NCI-H1694 (cell line): ENCODE measurements around the gene AK4.
A peak's percentile ranks its signal among the peaks of the same experiment; 100 is the strongest.
"Not testable (repeated sequence)": the region's sequence is repeated elsewhere in the genome, so short reads cannot be mapped to it uniquely, and the experiment has no call there.

Source experiments
- DNase-seq: peaks from one replicate; lab custom pipeline; 2025; lab: John Stamatoyannopoulos, UW

The AK4 gene

DNA sequence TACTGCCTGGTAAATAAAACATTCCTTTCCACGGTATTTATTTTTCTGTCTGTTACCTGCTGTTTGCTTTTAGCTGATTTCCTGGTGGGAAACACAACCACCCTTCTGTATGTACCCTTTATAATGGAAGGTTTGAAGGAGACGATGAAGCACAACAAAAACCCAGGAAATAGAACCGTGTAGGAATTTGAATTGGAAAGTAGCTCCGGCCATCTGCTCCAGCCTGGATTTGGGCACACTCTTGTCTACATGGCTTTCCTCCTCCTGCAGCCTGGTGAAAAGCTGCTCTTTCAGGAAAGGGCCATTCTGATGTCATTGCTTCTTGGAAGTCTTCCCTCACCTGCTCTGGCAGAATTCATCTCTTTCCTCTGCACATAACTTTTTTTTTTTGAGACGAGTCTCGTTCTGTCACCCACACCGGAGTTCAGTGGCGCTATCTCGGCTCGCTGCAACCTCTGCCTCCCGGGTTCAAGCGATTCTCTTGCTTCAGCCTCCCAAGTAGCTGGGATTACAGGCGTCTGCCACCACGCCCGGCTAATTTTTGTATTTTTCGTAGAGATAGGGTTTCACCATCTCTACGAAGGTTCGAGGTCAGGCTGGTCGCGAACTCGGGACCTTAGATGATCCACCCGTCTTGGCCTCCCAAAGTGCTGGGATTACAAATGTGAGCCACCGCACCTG, 2.7 kb downstream of the AK4 start:
- no peak for DNase-seq

DNA sequence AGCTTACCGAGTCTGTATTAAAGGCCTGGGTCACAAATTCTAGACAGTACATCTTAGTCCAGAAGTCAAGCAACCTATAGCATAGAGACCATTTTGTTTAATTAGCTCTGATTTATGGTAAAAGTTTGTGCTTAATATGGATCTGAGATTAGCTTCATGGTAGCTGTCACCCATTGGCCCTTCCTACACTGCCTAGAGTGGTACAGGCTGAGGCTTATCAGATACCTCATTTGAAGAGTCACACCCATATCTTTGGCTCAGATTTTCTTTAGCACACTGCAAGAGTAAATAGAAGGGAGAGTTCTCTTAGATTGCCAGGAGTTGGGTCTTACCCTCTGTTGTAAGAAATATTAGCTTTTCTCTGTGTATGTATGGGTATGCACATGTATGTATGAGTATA, 3.6 kb downstream of the AK4 start:
- no peak for DNase-seq

DNA sequence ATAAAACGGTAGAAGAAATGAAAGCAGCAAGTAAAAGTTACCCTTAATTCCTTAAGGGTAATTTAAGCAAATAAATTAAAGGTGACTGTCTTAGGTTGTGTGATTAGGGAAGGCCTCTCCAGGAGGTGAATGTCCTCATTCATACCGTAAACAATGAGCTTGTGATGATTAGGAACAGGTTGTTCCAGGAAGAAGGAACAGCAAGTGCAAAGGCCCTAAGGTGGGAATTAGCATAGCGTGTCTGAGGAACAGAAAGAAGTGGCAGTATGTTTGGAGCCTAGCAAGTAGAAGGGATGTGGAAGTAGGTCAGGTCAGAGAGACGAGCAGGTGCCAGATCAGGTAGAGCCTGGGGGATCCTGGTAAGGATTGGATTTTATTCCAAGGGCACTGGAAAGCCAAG, 5.6 kb downstream of the AK4 start:
- DNase-seq, result no peak

DNA sequence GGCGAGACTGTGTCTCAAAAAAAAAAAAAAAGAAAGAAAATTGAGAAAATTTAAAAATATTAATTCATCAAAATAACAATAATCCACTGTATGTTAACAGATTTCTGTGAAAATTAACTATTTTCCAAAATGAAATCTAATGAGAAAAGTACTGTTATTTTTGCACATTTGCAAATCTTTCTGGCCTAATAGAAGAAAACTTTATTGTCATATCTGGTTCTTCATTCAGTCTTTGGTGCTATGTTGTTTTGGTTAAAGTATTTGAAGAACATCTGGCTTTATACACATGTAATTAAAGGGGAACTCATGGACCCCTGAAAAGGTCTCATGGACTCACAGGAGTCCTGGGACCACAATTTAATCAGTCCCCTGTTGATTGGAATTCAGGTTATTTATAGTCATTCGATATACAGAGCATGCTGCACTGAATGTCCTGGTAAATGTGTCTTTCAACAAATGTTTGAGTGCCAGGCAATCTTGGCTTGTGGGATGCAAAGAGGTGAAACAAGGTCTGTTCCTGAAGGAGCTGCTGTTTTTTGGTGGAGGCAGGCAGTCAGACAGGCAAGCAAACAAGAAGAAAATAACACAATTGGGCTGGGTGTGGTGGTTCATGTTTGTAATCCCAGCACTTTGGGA, 9.0 kb downstream of the AK4 start:
- no peak for DNase-seq

DNA sequence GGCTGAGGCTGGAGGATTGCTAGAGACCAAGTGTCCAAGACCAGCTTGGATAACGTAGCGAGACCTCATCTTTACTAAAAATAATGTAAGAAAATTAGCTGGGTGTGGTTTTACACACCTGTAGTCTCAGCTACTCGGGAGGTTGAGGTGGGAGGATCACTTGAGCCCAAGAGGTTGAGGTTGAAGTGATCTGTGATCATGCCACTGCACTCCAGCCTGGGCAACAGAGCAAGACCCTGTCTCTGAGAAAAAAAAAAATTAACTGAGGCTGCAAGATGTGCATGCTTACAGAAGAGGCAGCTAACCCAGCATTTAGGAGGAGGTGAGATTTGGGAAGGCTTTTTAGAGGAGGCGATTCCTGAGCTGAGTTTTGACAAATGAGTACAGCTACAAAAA, 9.5 kb downstream of the AK4 start:
- no peak for DNase-seq

DNA sequence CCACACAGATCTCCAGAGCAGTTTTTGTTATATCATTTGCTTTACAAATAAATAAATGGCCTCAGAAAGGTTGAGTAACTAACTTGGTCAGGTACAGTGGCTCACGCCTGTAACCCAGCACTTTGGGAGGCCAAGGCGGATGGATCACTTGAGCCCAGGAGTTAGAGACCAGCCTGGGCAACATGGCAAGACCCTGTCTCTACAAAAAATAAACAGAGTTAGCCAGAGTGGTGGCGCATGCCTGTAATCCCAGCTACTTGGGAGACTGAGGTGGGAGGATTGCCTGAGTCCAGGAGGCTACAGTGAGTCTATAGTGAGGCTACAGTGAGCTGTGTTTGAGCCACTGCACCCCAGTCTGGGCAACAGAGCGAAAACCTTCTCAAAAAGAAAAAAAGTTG, 11.3 kb downstream of the AK4 start:
- not testable (repeated sequence) for DNase-seq

DNA sequence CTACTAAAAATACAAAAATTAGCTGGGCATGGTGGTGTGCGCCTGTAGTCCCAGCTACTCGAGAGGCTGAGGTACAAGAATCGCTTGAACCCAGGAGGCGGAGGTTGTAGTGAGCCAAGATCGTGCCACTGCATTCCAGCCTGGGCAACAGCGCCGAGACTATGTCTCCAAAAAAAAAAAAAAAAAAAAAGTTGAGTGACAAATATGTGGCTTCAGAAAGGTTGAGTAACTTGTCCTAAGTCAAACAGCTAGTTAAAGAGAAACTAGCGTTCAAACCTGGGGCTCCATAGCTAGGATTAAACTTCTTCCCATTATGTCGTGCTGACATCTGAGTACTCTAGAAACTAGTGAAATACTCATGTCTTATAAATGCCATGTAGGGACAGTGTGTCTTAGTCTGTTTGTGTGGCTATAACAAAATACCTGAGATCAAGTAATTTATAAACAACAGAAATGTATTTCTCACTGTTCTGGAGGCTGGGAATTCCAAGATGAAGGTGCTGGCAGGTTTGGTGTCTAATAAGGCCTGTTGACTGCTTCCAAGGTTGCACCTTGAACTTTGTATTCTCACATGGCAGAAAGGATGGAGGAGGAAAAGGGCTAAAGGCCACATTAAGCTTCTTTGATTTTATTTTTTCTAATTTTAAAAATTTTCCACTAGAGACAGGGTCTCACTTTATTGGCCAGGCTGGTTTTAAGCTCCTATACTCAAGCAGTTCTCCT, 12.0 kb downstream of the AK4 start:
- DNase-seq, result no peak

DNA sequence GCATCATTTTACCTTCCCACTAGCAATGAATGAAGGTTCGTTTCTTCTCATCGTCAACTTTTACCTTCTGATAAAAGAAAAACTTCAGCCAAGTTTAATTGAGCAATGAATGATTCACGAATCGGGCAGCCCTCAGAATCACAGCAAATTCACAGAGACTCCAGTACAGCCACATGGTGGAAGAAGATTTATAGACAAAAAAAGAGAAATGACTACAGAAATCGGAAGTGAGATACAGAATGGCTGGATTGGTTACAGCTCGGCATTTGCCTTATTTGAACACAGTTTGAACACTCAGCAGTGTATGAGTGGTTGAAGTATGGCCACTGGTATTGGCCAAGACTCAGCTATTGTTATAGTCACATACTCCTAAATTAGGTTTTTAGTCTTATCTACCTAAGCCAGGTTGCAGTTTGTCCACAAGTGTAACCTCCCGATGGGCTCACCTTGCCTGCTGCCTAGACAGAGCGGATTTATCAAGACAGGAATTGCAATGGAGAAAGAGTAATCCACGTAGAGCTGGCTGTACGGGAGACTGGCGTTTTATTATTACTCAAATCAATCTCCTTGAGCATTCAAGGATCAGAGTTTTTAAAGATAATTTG, 15.3 kb downstream of the AK4 start:
- DNase-seq, result no peak

DNA sequence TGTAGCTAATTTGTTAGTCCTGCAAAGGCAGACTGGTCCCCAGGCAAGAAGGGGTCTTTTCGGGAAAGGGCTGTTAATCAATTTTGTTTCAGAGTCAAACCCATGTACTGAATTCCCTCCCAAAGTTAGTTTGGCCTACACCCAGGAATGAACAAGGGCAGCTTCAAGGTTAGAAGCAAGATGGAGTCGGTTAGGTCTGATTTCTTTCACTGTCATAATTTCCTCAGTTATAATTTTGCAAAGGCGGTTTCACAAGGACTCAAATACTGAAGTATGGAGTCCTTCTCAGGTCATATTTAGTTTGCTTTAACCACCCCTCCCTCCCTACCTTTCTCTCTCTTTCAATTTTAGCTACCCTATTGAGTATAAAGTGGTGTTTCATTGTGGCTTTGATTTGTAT, 16.1 kb downstream of the AK4 start:
- DNase-seq, result not testable (repeated sequence)

DNA sequence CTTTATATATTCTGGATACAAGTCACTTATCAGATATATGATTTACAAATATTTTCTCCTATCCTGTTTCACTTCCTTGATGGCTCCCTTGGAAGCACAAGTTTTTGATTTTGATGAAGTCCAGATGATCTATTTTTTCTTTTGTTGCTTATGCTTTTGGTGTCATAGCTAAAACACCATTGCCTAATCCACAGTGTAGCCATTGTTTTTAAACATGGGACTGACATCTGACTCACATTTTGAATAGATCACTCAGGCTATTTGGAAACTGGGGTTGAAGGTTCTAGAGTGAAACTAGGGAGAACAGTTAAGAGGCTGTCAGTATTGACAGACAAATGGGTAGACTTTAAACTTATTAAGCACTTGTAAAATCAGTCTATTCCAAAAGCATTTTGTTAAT, 16.6 kb downstream of the AK4 start:
- no peak for DNase-seq

DNA sequence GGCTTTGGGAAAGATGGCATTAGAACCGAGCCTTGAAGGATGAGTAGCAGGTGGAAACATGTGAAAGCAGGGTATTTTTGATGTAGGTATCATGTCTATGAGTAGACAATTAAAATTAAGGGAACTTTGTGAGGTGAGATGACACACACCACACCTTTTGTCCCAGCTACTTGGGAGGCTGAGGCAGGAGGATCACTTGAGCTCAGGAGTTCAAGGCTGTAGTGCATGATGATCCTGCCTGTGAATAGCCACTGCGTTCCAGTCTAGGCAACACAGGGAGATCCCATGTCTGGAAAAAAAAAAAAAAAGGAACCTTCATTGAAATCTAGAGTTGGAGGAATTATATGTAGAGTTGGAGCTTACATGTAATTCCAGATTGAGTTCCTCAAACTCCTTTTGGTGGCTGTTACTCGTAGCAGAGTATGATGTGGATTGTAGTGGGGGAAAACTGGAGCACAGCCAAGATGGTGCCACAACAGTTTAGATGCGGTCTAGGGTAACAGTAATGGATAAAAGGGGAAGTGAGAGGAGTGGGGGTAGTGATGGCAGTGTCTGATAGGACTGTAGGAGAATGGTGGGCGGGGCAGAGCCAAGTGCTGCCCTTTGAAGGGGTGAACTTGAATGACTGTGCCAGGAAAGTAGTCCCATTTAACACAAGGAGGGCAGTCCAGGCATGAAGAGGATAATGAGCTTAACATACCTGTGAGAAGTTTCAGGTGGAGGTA, 17.4 kb downstream of the AK4 start:
- DNase-seq, result no peak

DNA sequence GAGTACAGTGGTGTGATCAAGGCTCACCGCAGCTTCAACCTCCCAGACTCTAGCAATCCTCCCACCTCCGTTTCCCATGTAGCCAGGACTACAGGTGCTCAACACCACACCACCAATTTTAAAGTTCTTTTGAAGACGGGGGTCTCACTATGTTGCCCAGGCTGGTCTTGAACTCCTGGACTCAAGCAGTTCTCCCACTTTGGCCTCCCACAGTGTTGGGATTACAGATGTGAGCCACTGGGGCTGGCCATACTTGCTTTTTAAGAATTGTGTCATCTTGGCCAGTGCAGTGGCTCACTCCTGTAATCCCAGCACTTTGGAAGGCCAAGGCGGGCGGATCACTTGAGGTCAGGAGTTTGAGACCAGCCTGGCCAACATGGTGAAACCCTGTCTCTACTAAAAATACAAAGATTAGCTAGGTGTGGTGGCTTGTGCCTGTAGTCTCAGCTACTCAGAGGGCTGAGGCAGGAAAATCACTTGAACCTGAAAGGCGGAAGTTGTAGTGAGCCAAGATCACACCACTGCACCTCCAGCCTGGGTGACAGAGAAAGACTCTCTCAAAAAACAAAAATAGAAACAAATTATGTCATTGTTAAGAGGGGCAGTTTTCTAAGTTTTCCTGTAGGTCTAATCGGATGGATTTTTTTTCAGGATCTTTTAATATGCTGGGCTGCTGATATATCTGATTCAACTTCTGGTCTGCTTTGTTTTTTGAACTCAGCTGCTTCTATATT, 18.7 kb downstream of the AK4 start:
- DNase-seq, result no peak

DNA sequence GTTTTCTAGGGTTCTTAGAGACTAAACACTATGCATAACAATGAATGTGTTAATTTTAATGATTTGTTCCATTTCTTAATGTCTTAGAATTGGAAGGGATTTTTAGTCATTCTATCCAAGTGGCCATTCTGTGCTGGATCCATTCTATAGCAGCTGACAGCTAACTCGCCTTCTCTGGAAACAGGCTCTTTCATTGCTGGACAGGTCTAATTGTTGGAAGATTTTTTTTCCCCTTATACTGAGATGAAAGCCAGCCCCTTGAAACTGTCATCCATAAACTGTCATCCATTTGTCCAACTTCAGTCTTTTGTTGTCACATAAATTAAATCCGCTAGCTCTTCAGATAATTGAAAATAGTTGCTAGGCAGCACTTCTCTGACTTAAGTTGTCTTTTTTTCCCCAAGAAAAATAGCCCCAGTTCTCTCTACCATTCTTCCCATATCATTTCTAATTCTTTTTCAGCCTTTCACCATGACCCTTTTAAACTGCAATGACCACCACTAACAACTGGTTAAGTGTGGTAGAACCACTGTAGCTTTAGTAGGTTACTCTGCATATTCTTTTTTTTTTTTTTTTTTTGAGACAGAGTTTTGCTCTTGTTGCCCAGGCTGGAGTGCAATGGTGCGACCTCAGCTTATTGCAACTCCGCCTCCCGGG, 19.7 kb downstream of the AK4 start:
- DNase-seq, result no peak

DNA sequence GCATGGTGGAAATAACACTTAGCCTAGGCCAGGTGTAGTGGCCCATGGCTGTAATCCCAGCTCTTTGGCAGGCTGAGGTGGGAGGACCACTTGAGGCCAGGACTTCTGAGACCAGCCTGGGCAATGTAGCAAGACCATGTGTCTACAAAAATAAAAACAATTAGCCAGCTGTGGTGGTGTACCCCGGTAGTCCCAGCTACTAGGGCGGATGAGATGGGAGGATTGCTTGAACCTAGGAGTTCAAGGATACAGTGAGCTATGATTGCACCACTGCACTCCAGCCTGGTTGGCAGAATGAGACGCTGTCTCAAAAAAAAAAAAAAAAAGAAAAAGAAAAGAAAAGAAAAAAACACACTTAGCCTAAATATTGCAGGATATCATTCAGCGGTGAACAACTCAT, 20.9 kb downstream of the AK4 start:
- no peak for DNase-seq

DNA sequence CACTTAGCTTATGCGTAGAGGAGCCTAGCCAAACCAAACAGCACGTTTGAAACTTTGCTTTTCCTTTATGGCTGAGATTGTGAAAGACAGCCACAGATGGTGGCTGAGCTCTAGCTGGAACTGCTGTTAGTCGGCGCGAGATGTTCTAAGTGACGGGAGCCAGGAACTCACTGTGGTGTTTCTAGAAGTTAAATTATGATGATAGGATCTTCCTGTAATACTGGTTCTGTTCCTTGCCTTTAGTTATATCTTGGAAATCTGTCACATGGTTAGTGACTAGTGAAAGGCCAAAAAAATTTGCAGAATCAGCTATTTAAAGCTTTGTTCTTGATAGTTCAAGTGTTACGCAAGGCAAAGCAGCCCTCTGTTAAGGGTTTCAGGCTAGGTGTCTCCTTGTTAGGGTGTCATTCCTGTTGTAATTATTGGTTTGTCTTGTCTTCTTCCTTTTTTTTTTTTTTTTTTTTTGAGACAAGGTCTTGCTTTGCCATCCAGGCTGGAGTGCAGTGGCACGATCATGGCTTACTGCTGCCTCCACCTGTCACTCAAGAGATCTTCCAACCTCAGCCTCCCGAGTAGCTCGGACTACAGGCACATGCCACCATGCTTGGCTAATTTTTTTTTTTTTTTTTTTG, 22.6 kb downstream of the AK4 start:
- peak; percentile 72 for DNase-seq

DNA sequence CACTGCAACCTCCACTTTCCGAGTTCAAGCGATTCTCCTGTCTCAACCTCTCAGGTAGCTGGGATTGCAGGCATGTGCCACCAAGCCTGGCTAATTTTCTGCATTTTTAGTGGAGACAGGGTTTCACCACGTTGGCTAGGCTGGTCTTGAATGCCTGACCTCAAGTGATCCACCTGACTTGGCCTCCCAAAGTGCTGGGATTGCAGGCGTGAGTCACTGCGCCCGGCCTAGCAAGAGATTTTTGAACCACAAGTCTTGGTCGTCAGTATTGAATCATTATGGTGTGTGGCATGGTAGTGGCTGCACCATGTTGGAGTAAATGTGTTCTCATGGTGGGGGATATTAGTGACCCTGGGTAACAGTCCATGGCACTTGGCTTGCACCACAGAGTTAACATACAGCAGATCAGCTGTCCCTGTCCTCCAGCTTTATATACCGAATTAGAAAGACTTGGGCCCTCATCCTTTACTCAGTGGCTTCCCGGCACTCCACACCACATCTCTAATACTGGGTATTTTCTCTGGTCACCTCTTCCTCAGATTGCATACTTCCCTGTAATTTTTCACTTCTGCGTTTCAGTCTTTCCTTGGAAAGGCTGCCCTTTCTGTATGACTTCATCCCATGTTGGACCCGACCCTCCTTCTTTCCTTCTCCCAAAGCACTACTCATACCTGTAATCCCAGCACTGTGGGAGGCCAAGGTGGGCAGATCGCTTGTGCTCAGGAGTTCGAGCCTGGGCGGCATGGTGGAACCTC, 25.1 kb downstream of the AK4 start:
- no peak for DNase-seq

DNA sequence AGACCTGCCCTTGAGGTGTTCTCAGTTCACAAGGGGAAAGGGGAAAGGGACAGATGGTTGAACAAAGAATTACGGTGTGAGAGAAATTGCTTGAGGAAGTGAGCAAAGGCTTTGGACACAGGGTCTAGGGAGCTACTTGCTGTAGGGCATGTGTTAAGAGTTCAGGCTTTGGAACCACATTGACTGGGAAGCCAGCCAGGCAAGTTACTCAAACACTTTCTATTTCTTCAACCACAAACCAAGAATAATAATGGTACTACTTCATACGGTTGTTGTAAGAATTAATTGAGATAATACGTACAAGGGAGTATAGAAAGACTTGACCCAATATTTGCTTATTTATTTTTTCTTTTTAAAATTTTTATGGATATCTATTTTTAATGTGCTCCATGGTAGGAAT, 26.6 kb downstream of the AK4 start:
- DNase-seq, result no peak

DNA sequence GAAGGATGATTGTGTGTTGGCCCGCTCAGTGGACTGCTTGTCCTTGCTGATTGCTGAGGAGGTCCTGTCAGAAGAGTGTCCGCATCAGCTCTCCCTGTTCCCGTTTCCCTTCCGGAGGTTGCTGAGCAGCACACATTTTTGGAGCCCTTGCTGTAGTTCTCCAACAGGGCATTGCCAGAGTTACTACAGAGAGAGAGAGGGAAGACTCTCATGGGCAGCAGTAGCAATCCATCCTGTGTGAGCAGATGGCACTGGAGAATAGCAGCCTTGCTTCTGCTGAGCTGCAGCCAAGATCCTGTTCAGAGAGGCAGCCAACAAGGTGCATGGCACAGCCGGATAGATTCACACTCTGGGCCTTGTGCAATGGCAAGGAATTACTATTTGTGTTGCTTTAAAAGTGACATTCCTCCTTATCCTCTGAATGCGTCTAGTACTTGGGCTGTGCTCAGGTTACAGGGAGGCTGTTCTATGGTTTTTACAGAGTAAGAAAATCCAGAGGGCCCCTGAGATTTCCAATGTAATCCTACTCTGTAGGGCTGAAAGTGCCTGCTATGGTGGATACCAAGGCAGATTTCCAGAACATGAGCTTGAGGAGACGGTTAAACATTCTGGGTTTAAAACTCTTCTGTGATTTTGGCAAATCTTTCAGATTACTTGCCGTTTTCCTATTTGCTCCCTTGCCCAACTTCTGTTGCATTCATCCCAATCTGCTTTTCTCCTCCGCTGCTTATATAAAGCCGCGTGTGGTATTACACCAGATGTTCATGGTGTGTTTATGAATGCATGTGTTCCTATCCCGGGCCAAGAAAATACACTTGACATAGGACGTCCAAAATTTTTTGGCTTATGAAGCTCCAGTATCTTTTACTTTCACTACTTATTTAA, 27.4 kb downstream of the AK4 start:
- peak; percentile 95 for DNase-seq

DNA sequence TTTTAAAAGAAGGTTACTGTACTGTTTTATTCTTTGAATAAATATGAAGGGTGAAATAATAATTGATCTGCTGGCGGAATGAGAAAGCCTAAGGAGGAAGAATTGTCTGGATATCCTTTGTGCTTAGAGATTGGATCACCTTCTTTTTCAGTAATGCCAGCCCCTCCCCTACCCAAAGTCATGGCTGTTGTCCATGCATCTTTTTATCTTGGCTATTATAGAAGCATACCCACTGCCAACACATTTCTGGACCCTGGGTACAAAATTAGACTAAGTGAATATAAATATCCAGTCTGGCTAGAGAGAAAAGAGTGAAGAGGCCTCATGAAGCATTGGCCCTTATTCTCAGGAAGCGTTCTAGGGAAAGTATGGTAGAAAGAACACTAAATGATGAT, 28.1 kb downstream of the AK4 start:
- DNase-seq, result peak; percentile 83
